ENCODE results near the gene CNTNAP1.

- TF ChIP-seq, protein P1, sequence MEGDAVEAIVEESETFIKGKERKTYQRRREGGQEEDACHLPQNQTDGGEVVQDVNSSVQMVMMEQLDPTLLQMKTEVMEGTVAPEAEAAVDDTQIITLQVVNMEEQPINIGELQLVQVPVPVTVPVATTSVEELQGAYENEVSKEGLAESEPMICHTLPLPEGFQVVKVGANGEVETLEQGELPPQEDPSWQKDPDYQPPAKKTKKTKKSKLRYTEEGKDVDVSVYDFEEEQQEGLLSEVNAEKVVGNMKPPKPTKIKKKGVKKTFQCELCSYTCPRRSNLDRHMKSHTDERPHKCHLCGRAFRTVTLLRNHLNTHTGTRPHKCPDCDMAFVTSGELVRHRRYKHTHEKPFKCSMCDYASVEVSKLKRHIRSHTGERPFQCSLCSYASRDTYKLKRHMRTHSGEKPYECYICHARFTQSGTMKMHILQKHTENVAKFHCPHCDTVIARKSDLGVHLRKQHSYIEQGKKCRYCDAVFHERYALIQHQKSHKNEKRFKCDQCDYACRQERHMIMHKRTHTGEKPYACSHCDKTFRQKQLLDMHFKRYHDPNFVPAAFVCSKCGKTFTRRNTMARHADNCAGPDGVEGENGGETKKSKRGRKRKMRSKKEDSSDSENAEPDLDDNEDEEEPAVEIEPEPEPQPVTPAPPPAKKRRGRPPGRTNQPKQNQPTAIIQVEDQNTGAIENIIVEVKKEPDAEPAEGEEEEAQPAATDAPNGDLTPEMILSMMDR (IDR thresholded peaks at IDR 0.05): no peak
- TF ChIP-seq EZH2phosphoT487 (IDR thresholded peaks at IDR 0.05) (no peak), EZH2 (IDR thresholded peaks at IDR 0.05) (no peak)
These were observed 10.3 kb upstream of the CNTNAP1 start for GRCh38 chr17:42672038-42672437.
